Posterior vena cava (tissue), 2 donors: ENCODE measurements around the gene ETFA. TPM values are rescaled to one million over a fixed set of nuclear protein-coding genes. Genes with fewer than 3 reads are reported as not detected.

Experiments
- DNase-seq: peaks from one replicate; pipeline ENCODE4 v3.0.0-alpha.2; 2020; ENCODE audit warnings: low spot score
- intact Hi-C, 2 donors: fragments of 100-400 bp; cut with DNase I; formaldehyde crosslinking; loops; one replicate each; pipeline versions ENCODE4 v1.14.1 to v1.14.2; 2022 to 2023
- total RNA-seq, 2 donors: library from RNA; stranded (reverse); fragmentation: NEBNext Ultra II Directional; extraction: Animal tissue kit (Norgen Biotek cat#: 25700); gene quantifications; one replicate each; pipeline ENCODE4 v1.2.1, GENCODE V29; 2021
- donor health status: DM: yes; HTN: yes; CAD: no.
- donor health status: DM: yes; HTN: yes; CAD: no.

The ETFA gene
- total RNA-seq, 2 donors from 2014 or later = 68.6 to 98.4 TPM

- intact Hi-C loops = no loop called here
Observed at GRCh38 chr15:76245072-76245610, 66.1 kb downstream of the ETFA start.

DNA sequence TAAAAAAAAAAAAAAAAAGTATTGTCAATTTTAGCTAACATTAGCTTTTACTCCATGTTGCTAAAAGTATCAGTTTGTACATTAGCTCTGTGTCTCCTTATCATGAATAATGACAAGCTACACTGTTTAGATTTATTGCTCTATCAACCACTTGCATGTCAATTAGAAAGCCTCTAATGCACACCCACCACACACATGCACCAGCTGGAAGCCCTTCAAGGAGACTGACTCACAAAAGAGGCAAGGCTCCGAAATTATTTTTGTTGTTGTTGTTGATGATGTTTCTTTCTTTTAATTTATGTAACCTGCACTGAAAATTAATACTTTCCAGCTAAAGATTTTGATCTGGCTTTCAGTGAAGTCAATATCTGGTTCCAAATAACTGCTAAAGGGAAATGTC is 71.5 kb downstream of the ETFA start:
- intact Hi-C loops = no loop called here
- no peak for DNase-seq

More at GRCh38 chr15:76245072-76245610, 66.1 kb downstream of the ETFA start:
- DNase-seq = no peak

DNA sequence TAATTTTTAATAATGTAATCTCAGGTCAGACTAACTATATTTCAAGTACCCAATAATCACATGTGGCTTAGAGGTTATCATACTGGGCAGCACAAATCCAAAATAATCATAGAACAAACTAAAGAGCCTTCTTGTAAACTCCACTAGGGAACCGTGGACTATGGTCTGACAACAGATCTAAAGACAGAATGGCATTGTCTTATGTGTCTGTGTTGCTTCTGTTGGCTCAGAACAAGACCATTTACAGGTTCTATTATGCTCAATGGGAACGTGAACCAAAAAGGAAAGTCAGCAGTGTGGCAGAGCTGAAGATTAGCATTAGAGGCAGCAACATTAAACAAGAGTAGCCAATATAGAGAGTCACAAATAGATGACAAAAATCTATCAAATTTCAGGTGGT is 74.9 kb downstream of the ETFA start:
- intact Hi-C loops = no loop called here

DNA sequence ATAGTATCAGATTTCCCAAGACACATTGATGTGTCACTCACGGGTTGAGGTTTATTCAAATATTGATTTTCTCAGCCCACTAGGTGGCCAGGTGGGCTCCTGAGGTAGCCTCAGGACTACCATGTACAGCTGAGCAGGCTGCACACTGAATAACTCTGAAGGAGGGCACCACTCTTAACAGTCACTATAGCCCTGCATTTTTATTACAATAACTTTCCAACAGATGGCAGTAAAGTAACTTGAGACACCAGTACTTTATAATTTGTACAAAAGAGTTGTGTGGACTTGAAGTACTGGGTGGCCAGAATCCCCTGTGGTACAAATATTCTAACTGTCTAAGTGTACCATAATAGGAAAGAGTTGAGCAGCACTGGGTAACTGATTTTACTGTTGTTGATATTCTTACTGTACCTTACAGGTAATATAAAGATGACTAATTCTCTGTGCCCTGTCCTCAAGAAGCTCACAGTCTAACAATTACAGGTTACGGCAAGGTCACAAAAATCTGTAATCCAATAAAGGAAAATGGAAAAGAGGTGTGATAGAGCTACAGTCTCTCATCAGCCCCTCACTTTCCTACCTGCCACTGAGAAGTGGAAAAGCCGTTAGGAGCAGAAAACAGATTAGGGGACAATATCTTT is 76.0 kb downstream of the ETFA start:
- intact Hi-C loops = no loop called here
- DNase-seq = no peak

More for the DNA sequence above, 74.9 kb downstream of the ETFA start:
- no peak for DNase-seq

- DNase-seq = no peak
- intact Hi-C loops = no loop called here
Observed at GRCh38 chr15:76234337-76234889, 76.9 kb downstream of the ETFA start.

DNA sequence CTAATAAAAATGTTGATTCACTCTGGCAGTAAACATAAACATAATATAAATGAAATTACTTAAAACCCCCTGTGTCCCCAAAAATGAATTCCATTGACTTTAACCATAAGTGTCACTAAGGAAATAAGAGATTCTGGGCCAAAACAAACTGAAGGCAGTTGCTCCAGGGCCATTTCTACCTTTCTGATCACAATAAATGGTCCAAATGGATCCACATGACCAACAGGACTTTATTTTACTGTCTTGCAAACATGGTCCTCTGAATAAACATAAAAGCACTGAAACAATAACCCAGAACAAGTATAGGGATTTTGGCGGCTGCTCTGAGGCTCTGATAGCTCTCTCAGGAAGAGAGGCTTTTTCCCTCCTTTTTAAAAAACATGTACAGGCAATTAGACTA is 77.3 kb downstream of the ETFA start:
- intact Hi-C loops = no loop called here
- DNase-seq = no peak

DNA sequence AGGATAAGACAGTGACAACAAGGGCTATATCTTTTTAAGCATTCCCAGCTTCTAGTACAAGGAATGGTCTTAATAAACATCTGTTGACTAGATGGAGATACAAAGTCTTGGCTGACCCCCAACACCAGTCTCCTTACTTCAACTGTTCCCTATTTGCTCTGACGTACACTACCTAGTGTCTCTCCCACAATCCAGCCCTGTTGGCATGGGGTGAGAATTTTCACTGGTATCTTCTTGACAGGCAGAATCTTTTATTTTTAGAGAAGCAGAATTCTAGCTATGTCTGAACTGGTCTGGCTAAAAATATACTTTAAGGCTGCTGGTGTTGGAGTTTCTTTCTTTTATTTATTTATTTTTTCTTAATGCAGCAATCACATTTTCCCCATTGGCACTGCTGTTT is 82.0 kb downstream of the ETFA start:
- intact Hi-C loops = no loop called here

DNA sequence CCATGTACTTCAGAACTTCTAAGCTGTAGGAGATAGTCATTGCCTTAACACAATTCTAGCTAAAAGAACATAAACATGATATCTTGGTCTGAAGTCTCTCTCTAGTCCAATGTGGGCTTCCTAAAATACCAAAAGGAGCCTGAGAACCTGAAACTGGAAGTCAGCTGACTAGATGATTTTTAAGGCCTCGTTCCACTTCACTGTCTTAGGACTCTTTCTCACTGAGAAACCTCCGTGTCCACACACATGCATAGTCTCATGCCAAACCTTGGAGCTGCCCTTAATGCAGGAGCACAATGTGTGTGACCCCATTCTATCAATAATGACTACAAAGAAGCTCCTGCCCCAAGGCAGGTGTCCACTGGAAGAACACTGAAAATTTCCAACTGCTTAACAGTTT is 87.7 kb downstream of the ETFA start:
- DNase-seq = no peak
- intact Hi-C loops = no loop called here

More for the DNA sequence above, 82.0 kb downstream of the ETFA start:
- no peak for DNase-seq

DNA sequence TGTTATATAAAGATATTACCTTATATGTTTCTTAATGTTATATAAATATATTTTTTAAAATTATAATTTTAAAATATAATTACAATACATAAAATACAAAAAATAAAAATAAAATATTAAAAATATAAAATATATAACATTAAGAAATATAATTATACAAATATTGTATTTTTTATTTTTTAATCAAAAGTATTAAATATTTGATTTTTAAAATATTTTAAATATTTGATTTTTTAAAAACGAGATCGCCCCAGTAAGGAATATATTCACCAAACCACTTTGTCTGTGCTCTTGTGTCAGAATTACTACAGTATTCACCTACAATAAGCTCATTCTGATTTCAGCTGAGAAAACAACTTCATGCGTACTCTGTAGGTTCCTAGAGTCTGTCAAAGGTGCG is 89.1 kb downstream of the ETFA start:
- no peak for DNase-seq
- intact Hi-C loops = no loop called here

DNA sequence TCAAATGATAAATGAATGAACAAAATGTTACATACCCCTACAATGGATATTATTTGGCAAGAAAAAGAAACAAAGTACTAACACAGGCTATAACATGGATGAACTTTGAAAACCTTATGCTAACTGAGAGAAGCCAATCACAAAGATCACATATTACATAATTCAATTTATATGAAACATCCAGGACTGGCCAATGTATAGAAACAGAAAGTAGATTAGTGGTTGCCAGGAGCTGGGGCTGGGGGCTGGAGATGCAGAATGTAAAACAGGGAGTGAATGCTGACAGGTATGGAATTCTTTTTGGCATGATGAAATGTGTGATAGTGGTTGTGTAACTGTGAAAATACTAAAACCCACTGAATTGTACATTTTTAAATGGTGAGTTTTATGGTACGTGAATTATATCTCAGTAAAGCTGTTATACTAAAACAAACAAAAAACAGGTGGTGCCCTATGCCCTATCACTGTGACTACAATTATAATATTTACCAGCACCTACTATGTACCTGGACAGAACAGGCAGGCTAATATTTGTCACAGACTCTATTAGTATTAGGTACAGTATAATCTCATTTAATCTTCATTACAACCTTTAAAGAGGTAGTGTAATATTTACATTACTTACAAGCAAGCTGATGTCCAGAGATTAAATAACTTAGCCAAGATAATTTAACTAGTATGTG is 90.0 kb downstream of the ETFA start:
- intact Hi-C loops = no loop called here
- no peak for DNase-seq

GRCh38 chr15:76217882-76218217 is 93.4 kb downstream of the ETFA start:
- intact Hi-C loops = no loop called here
- DNase-seq = no peak

GRCh38 chr15:76217029-76217881 is 94.0 kb downstream of the ETFA start:
- DNase-seq = no peak

GRCh38 chr15:76215634-76216033 is 95.6 kb downstream of the ETFA start:
- DNase-seq = no peak
- intact Hi-C loops = no loop called here

More at GRCh38 chr15:76217029-76217881, 94.0 kb downstream of the ETFA start:
- intact Hi-C loops = no loop called here

- intact Hi-C loops = loop anchor here in 1 of 2 donors (10.0 kb wide), 1 partner anchor 105 kb away; the partner anchor contains the start of gene ETFA
- no peak for DNase-seq
Observed at GRCh38 chr15:76209942-76210341, 101.3 kb downstream of the ETFA start.

DNA sequence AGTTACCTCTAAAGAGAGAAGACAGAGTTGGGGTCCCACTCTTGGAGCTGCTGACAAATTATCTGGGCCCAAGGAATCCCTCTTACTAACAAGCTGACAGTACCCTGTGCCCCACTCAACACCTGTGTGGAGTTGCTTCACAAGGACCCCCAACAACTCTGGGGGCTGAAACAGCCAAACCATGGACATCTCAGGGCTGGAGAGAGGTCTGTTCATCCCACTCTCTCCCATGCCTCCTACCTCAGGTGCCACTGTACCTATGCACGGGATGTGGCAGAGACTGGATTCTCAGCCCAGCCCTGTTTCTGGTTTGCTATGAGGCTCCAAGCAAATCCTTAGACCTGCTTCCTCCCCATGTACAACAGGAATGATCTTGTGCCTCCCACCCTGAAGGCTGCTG is 101.7 kb downstream of the ETFA start:
- intact Hi-C loops = loop anchor here in 1 of 2 donors (10.0 kb wide), 1 partner anchor 105 kb away; the partner anchor contains the start of gene ETFA
- no peak for DNase-seq

- intact Hi-C loops = loop anchor here in 1 of 2 donors (10.0 kb wide), 1 partner anchor 106 kb away; the partner anchor contains the start of gene ETFA
- DNase-seq = no peak
Observed at GRCh38 chr15:76208786-76209424, 102.4 kb downstream of the ETFA start.

GRCh38 chr15:76208084-76208785 is 103.0 kb downstream of the ETFA start:
- DNase-seq = no peak

GRCh38 chr15:76206325-76206976 is 104.8 kb downstream of the ETFA start:
- intact Hi-C loops = loop anchor here in 1 of 2 donors (1.0 to 10.0 kb wide), 2 partner anchors 45 to 108 kb away; partner anchors contain the start of gene ETFA
- no peak for DNase-seq

More at GRCh38 chr15:76208084-76208785, 103.0 kb downstream of the ETFA start:
- intact Hi-C loops = loop anchor here in 1 of 2 donors (10.0 kb wide), 1 partner anchor 107 kb away; the partner anchor contains the start of gene ETFA
